Neuronal stem cell (in vitro differentiated cells): ENCODE data around the gene GAS7.

Source experiments
- DNase-seq: peaks from one replicate; pipeline ENCODE4 v3.0.0-alpha.2; 2013; ENCODE audit warnings: low spot score
- H2AFZ ChIP-seq: one replicate; pipeline ENCODE4 v1.6.1; 2013; ENCODE audit warnings: mild to moderate bottlenecking, low read length, inconsistent platforms
- H2AK5ac ChIP-seq: 2 replicates; pipeline ENCODE4 v1.6.1; 2013; ENCODE audit warnings: low read depth, mild to moderate bottlenecking, inconsistent platforms, low read length, moderate library complexity, mixed read lengths
- H2BK120ac ChIP-seq: 2 replicates; pipeline ENCODE4 v1.6.1; 2013; ENCODE audit warnings: low read depth, mild to moderate bottlenecking, inconsistent platforms, low read length, moderate library complexity, mixed read lengths
- H2BK12ac ChIP-seq: one replicate; pipeline ENCODE4 v1.6.1; 2013; ENCODE audit warnings: low read length, inconsistent platforms
- H2BK15ac ChIP-seq: 2 replicates; pipeline ENCODE4 v1.6.1; 2013; ENCODE audit warnings: mild to moderate bottlenecking, low read length, inconsistent platforms, mixed read lengths
- H2BK5ac ChIP-seq: one replicate; pipeline ENCODE4 v1.6.1; 2013; ENCODE audit warnings: inconsistent platforms, mild to moderate bottlenecking, low read length, moderate library complexity
- H3K14ac ChIP-seq: one replicate; pipeline ENCODE4 v1.6.1; 2013; ENCODE audit warnings: low read length, inconsistent platforms
- H3K18ac ChIP-seq: 2 replicates; pipeline ENCODE4 v1.6.1; 2013; ENCODE audit warnings: low read length, inconsistent platforms
- H3K23ac ChIP-seq: 2 replicates; pipeline ENCODE4 v1.6.1; 2013; ENCODE audit warnings: low read depth, mild to moderate bottlenecking, mixed read lengths, low read length, inconsistent platforms; ENCODE audit not compliant: poor library complexity
- H3K27ac ChIP-seq: replicated peaks from 3 replicates; pipeline ENCODE4 v1.5.1; 2013; ENCODE audit warnings: low read length, inconsistent platforms
- H3K27me3 ChIP-seq, 3 experiments: 2 replicates each; pipeline ENCODE4 v1.6.1; 2013; ENCODE audit warnings: low read length in 3 of 3, mild to moderate bottlenecking in 2 of 3, inconsistent platforms in 1 of 3, low read depth in 1 of 3, mixed read lengths in 1 of 3, moderate library complexity in 1 of 3; ENCODE audit not compliant: control insufficient read depth in 3 of 3, insufficient read depth in 3 of 3
- H3K36me3 ChIP-seq, 2 donors: replicated peaks in 1 of 2; 2 replicates each; pipeline ENCODE4 v1.6.1; 2013; ENCODE audit warnings: low read length in 2 of 2; ENCODE audit not compliant: control insufficient read depth in 2 of 2, insufficient read depth in 2 of 2
- H3K4ac ChIP-seq: 2 replicates; pipeline ENCODE4 v1.6.1; 2013; ENCODE audit warnings: inconsistent platforms, mild to moderate bottlenecking, low read length, moderate library complexity
- H3K4me1 ChIP-seq, 2 donors: 1 replicate in 1 of 2; 2 replicates in 1 of 2; pipeline ENCODE4 v1.6.1; 2013; ENCODE audit warnings: low read length in 2 of 2, low read depth in 1 of 2; ENCODE audit not compliant: control insufficient read depth in 2 of 2, insufficient read depth in 1 of 2
- H3K4me2 ChIP-seq: one replicate; pipeline ENCODE4 v1.6.1; 2013; ENCODE audit warnings: mild to moderate bottlenecking, low read length, inconsistent platforms; ENCODE audit not compliant: insufficient read depth, poor library complexity, severe bottlenecking
- H3K4me3 ChIP-seq, 2 donors: 2 replicates each; pipeline ENCODE4 v1.5.1; 2013; ENCODE audit warnings: low read length in 2 of 2, mild to moderate bottlenecking in 2 of 2, inconsistent platforms in 1 of 2, moderate library complexity in 1 of 2
- H3K79me1 ChIP-seq: one replicate; pipeline ENCODE4 v1.6.1; 2013; ENCODE audit warnings: low read depth, mild to moderate bottlenecking, inconsistent platforms, low read length, moderate library complexity
- H3K9ac ChIP-seq: one replicate; pipeline ENCODE4 v1.6.1; 2013; ENCODE audit warnings: mild to moderate bottlenecking, low read depth, low read length, inconsistent platforms; ENCODE audit not compliant: poor library complexity
- H3K9me3 ChIP-seq, 2 donors: replicated peaks in 1 of 2; 2 replicates each; pipeline versions ENCODE3 to v1.6.1; 2013; ENCODE audit warnings: low read length in 2 of 2, mild to moderate bottlenecking in 2 of 2, inconsistent platforms in 1 of 2, low read depth in 1 of 2, mixed read lengths in 1 of 2, moderate library complexity in 1 of 2; ENCODE audit not compliant: control insufficient read depth in 2 of 2, insufficient read depth in 1 of 2
- H4K8ac ChIP-seq: one replicate; pipeline ENCODE4 v1.6.1; 2013; ENCODE audit warnings: low read depth, mild to moderate bottlenecking, inconsistent platforms, low read length, moderate library complexity
- H4K91ac ChIP-seq: one replicate; pipeline ENCODE4 v1.6.1; 2013; ENCODE audit warnings: low read length, low read depth, mild to moderate bottlenecking, inconsistent platforms; ENCODE audit not compliant: poor library complexity
- WGBS, 2 donors: extraction: QIAGEN DNeasy Blood & Tissue Kit; methylation state at CpG; one replicate each; pipeline ENCODE4 v1.1.7; 2013; ENCODE audit warnings: missing lambda C conversion rate in 2 of 2, mixed read lengths in 1 of 2; ENCODE audit not compliant: insufficient read length in 2 of 2, insufficient replicate concordance in 1 of 2; ENCODE audit errors: extremely low coverage in 2 of 2; 5-methylcytosine and 5-hydroxymethylcytosine counted together

Gene GAS7

GRCh38 chr17:9999919-10000695, 198.3 kb downstream of the GAS7 start:
- no peak overlapping the region for H3K18ac ChIP-seq
- H2AK5ac ChIP-seq = no peak overlapping the region
- no peak overlapping the region for H3K23ac ChIP-seq
- H3K4me3 ChIP-seq = no peak overlapping the region
- no peak overlapping the region for H2AFZ ChIP-seq
- no peaks in the 10 kb centered on the region for H3K27me3 ChIP-seq
- no peak overlapping the region for H2BK120ac ChIP-seq
- H3K9me3 ChIP-seq = no peaks in the 10 kb centered on the region
- H3K79me1 ChIP-seq = no peaks in the 10 kb centered on the region
- H2BK12ac ChIP-seq = no peak overlapping the region
- no peak overlapping the region for H3K9ac ChIP-seq
- no CpG with 5 or more reads among the region's 9 CpGs for WGBS, 2 donors
- no peak overlapping the region for H3K4ac ChIP-seq
- H3K36me3 ChIP-seq = no peaks in the 10 kb centered on the region
- H4K8ac ChIP-seq = no peak overlapping the region
- no peak for DNase-seq
- H3K14ac ChIP-seq = no peak overlapping the region
- no peak overlapping the region for H2BK5ac ChIP-seq
- H4K91ac ChIP-seq = no peak overlapping the region
- peaks cover 0 to 8% of the 10 kb centered on the region in 2 donors for H3K4me1 ChIP-seq
- H3K27ac ChIP-seq = no peak overlapping the region
- no peak overlapping the region for H3K4me2 ChIP-seq
- no peak overlapping the region for H2BK15ac ChIP-seq

DNA sequence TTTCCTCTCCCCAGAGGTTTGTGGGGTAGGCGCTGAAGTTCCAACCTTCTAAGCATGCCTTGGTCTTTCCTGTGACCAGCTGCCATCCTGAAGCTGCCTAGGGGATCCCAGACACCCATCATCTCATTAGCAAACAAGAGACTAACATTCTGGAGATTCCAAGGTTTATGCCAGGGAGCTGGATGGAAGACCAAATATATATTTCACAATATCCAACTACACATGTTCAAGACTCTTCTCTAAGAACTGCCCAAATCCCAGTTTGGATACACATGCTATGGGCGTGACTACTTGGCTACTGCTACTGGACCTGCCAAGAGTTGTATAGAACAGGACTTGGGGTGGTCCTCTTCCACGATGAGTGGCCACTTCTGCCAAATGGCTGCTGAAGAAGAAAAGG, 200.3 kb downstream of the GAS7 start:
- Histone ChIP-seq H3K27me3 (no peaks in the 10 kb centered on the region), H4K8ac (no peak overlapping the region), H2BK12ac (no peak overlapping the region), H3K4me3 (no peak overlapping the region), H3K9ac (no peak overlapping the region), H2AFZ (no peak overlapping the region), H3K36me3 (no peaks in the 10 kb centered on the region), H3K4ac (no peak overlapping the region), H2BK5ac (no peak overlapping the region), H3K79me1 (no peaks in the 10 kb centered on the region), H2BK120ac (no peak overlapping the region), H3K4me2 (no peak overlapping the region), H2BK15ac (no peak overlapping the region), H3K27ac (no peak overlapping the region), H3K9me3 (no peaks in the 10 kb centered on the region), H3K18ac (no peak overlapping the region), H3K23ac (no peak overlapping the region), H3K14ac (no peak overlapping the region), H3K4me1 (peaks cover 0 to 2% of the 10 kb centered on the region in 2 donors), H2AK5ac (no peak overlapping the region), H4K91ac (no peak overlapping the region)
- DNase-seq = no peak
- no CpG with 5 or more reads among the region's 3 CpGs for WGBS, 2 donors

DNA sequence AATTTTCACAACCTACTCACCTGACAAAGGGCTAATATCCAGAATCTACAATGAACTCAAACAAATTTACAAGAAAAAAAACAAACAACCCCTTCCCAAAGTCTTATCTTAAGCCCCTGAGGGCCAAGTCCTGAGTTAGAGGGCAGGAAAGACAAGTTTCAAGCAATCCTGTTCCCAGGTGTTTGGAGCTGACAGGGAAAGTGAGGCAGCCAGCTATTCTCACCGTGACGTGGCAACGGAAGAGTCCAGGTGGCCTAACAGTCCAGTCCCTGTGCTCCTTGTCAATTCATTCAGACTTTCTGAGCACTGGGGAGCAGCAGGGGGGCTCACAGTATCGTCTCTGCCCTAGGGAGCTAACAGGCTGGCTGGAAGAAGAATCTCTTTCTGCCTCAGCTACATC, 203.6 kb downstream of the GAS7 start:
- H3K4me3 ChIP-seq = no peak overlapping the region
- H3K4ac ChIP-seq = no peak overlapping the region
- H4K91ac ChIP-seq = no peak overlapping the region
- no peak overlapping the region for H2AFZ ChIP-seq
- H2BK15ac ChIP-seq = no peak overlapping the region
- no peaks in the 10 kb centered on the region for H3K36me3 ChIP-seq
- H3K27me3 ChIP-seq = no peaks in the 10 kb centered on the region
- no peak overlapping the region for H2BK120ac ChIP-seq
- H3K4me1 ChIP-seq = peaks cover 0 to 2% of the 10 kb centered on the region in 2 donors
- no peak overlapping the region for H3K4me2 ChIP-seq
- no peak for DNase-seq
- peak overlapping the region; percentile 74 for H2AK5ac ChIP-seq
- no CpG with 5 or more reads among the region's 4 CpGs for WGBS, 2 donors
- H3K27ac ChIP-seq = no peak overlapping the region
- H3K9me3 ChIP-seq = peaks cover 0 to 1% of the 10 kb centered on the region in 2 donors
- no peak overlapping the region for H2BK12ac ChIP-seq
- H3K79me1 ChIP-seq = no peaks in the 10 kb centered on the region
- H3K18ac ChIP-seq = peak overlapping the region; percentile 48
- no peak overlapping the region for H3K14ac ChIP-seq
- no peak overlapping the region for H3K9ac ChIP-seq
- H2BK5ac ChIP-seq = no peak overlapping the region
- H3K23ac ChIP-seq = no peak overlapping the region
- H4K8ac ChIP-seq = no peak overlapping the region

DNA sequence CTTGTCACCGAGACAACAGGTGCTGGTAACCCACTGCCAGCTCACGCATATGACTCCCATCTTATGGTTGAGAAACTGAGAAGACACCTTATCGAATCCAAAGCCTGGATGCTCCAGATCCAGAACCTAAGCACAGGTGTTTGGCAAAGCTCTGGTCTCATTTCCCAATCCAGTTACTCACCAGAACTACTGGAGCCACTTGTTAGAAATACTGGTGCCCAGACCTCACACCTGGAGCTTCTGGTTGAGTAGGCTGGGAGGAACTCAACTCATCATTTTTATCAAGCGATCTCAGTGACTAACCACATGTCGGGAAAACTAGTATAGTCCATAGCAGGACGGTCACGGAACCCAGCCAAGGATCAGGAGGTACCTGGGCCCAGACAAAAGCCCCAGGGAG, 206.6 kb downstream of the GAS7 start:
- Histone ChIP-seq H3K36me3 (no peaks in the 10 kb centered on the region), H3K4me2 (no peak overlapping the region), H2BK15ac (no peak overlapping the region), H4K91ac (no peak overlapping the region), H3K4me3 (no peak overlapping the region), H3K14ac (peak overlapping the region; percentile 6), H3K4me1 (peaks cover 0 to 2% of the 10 kb centered on the region in 2 donors), H3K9ac (no peak overlapping the region), H2BK12ac (no peak overlapping the region), H3K27ac (no peak overlapping the region), H2BK120ac (no peak overlapping the region), H3K27me3 (no peaks in the 10 kb centered on the region), H3K4ac (no peak overlapping the region), H4K8ac (no peak overlapping the region), H3K9me3 (peaks cover 0 to 1% of the 10 kb centered on the region in 2 donors), H2AFZ (no peak overlapping the region), H3K23ac (no peak overlapping the region), H3K18ac (no peak overlapping the region), H2AK5ac (no peak overlapping the region), H3K79me1 (no peaks in the 10 kb centered on the region), H2BK5ac (no peak overlapping the region)
- no peak for DNase-seq
- no CpG with 5 or more reads among the region's 7 CpGs for WGBS, 2 donors
